ENCODE results near the gene PALB2.
"Not testable (repeated sequence)": the region's sequence is repeated elsewhere in the genome, so short reads cannot be mapped to it uniquely, and the experiment has no call there.

Gene PALB2

DNA sequence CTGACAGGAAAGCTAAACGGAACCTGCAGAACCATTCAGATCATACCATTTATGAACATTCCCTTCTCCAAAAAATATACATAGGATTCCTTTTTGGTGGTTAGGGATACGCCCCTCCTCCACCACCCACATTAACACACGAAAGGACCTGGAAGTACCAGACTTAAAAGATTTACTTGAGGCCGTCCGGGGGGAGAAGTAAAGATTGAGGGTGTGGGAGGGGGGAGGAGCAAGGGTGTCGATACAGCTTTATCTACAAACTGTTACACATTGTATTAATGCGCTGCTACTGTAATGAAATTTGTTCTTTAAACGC lies 537 bp downstream of the PALB2 start:
- H3K79me2 ChIP-seq (ENCODE audit: control insufficient read depth, insufficient read depth, low read length, unreplicated experiment), result peaks cover 56% of the 10 kb centered on the region
- H3K27ac ChIP-seq (ENCODE audit: low read depth, low read length), result peak overlapping the region; percentile 59; the same call in 1 of the 2 replicates
- H2AFZ ChIP-seq (ENCODE audit: low read length, unreplicated experiment), result peak overlapping the region; percentile 87
- peak overlapping the region; percentile 97 for H3K4me3 ChIP-seq (ENCODE audit: low read depth, low read length)
- no peaks in the 10 kb centered on the region for H3K27me3 ChIP-seq (ENCODE audit: insufficient read depth, low read length)
- peaks cover 11% of the 10 kb centered on the region for H3K36me3 ChIP-seq (ENCODE audit: insufficient read depth, low read length)
- peaks cover 6% of the 10 kb centered on the region for H3K4me1 ChIP-seq (ENCODE audit: control insufficient read depth, insufficient read depth, low read length, unreplicated experiment)

DNA sequence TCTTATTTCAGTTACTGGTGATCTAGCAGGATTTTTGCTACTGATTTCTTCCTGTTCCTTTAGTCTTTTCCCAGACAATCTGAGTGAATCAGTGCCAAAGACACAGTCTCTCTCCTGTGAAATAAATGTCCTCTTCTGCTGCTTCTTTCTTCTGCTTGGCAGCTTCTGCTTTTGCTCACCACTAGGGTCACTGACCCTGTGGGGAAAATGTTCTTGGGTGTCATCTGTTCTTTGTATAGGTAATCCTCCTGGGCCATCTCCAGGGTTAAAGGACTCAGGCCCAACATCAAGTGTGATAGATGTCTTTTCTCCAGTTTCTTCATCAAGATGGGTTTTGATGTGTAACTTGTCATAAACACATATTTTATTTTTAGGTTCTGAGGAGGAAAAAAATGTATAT lies 5.2 kb downstream of the PALB2 start:
- Histone ChIP-seq H3K36me3 (ENCODE audit: insufficient read depth, low read length) (peaks cover 21% of the 10 kb centered on the region), H3K4me3 (ENCODE audit: low read depth, low read length) (no peak overlapping the region), H3K79me2 (ENCODE audit: control insufficient read depth, insufficient read depth, low read length, unreplicated experiment) (peaks cover 46% of the 10 kb centered on the region), H3K27ac (ENCODE audit: low read depth, low read length) (no peak overlapping the region), H3K27me3 (ENCODE audit: insufficient read depth, low read length) (no peaks in the 10 kb centered on the region), H2AFZ (ENCODE audit: low read length, unreplicated experiment) (no peak overlapping the region), H3K4me1 (ENCODE audit: control insufficient read depth, insufficient read depth, low read length, unreplicated experiment) (no peaks in the 10 kb centered on the region)

DNA sequence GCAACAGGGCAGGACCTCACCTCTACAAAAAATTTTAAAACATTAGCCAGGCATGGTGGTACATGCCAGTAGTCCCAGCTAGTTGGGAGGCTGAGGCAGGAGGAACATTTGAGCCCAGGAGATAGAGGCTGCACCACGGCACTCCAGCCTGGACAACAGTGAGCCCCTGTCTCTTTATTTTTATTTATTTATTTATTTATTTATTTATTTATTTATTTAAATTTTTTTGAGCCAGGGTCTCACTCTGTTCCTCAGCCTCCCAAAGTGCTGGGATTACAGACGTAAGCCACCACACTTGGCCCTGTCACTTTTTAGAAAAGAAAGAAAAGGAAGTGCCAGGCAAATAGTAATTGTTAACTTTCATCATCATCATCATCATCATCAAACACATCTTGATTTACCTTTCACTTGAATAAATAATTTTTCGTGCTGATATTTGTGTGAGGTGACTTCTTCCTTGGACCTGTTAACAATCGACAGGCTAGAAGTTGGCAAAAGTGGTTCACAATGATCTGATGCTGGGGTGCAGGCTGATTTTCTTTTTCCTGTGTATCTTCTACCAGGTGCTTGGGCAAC lies 6.6 kb downstream of the PALB2 start:
- Histone ChIP-seq H2AFZ (ENCODE audit: low read length, unreplicated experiment) (no peak overlapping the region), H3K36me3 (ENCODE audit: insufficient read depth, low read length) (peaks cover 32% of the 10 kb centered on the region), H3K27me3 (ENCODE audit: insufficient read depth, low read length) (no peaks in the 10 kb centered on the region), H3K79me2 (ENCODE audit: control insufficient read depth, insufficient read depth, low read length, unreplicated experiment) (peaks cover 33% of the 10 kb centered on the region), H3K27ac (ENCODE audit: low read depth, low read length) (no peak overlapping the region), H3K4me1 (ENCODE audit: control insufficient read depth, insufficient read depth, low read length, unreplicated experiment) (no peaks in the 10 kb centered on the region), H3K4me3 (ENCODE audit: low read depth, low read length) (no peak overlapping the region)

DNA sequence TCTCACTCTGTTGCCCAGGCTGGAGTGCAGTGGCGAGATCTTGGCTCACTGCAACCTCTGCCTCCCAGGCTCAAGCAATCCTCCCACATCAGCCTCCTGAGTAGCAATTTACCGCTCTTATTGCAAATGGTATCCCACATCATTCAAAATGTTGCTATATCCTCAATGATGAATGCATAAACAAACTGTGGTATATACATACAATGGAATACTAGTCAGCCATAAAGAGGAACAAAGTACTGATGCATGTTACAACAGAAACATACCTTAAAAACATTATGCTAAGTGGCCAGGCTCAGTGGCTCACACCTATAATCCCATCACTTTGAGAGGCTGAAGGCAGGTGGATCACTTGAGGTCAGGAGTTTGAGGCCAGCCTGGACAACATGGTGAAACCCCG lies 9.2 kb downstream of the PALB2 start:
- not testable (repeated sequence) for H3K27ac ChIP-seq (ENCODE audit: low read depth, low read length); H2AFZ ChIP-seq (ENCODE audit: low read length, unreplicated experiment); H3K27me3 ChIP-seq (ENCODE audit: insufficient read depth, low read length); H3K4me1 ChIP-seq (ENCODE audit: control insufficient read depth, insufficient read depth, low read length, unreplicated experiment); H3K4me3 ChIP-seq (ENCODE audit: low read depth, low read length)
- peaks cover 24% of the 10 kb centered on the region for H3K79me2 ChIP-seq (ENCODE audit: control insufficient read depth, insufficient read depth, low read length, unreplicated experiment)
- H3K36me3 ChIP-seq (ENCODE audit: insufficient read depth, low read length), result peaks cover 43% of the 10 kb centered on the region

DNA sequence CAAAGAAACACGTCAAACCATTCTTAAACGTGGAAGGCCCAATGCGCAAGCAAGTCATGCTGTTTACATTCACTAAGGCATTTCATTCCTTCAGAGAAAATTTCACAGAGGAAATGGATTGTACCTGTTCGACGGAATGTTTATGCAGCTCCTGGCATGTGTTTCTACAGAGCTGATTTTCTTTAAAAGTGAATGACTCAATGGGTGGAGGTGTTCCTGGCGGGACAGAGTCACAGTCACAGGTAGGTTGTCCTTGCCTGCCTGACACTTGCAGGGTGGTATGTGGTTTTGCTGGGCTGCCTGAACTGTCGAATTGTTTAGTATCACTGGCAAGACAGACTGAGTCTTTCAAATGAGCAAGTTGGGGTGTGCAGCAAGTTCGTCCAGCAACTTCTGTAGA lies 11.6 kb downstream of the PALB2 start:
- H3K36me3 ChIP-seq (ENCODE audit: insufficient read depth, low read length), result peaks cover 36% of the 10 kb centered on the region
- no peaks in the 10 kb centered on the region for H3K4me1 ChIP-seq (ENCODE audit: control insufficient read depth, insufficient read depth, low read length, unreplicated experiment)
- H3K27ac ChIP-seq (ENCODE audit: low read depth, low read length), result no peak overlapping the region
- H2AFZ ChIP-seq (ENCODE audit: low read length, unreplicated experiment), result no peak overlapping the region
- no peaks in the 10 kb centered on the region for H3K27me3 ChIP-seq (ENCODE audit: insufficient read depth, low read length)
- peaks cover 21% of the 10 kb centered on the region for H3K79me2 ChIP-seq (ENCODE audit: control insufficient read depth, insufficient read depth, low read length, unreplicated experiment)
- H3K4me3 ChIP-seq (ENCODE audit: low read depth, low read length), result no peak overlapping the region

DNA sequence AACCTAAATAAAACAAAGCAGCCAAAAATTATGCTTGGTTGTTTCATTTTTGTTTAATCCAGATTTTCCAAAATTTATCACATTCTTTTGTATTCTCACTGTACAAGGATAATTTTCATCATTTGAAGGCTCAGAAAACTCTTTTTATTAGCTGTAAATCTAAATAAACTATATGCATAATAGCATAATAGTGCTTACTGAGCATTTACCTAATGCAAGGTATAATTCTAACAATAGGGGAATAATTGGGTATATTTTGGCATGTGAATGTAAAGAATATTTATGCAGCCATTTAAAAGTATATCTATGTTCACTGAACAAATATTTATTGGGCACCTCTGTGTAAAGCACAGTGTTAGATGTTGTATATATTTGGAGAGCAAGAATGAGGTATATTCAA lies 17.0 kb downstream of the PALB2 start:
- H3K79me2 ChIP-seq (ENCODE audit: control insufficient read depth, insufficient read depth, low read length, unreplicated experiment), result peaks cover under 1% of the 10 kb centered on the region
- no peak overlapping the region for H3K27ac ChIP-seq (ENCODE audit: low read depth, low read length)
- no peaks in the 10 kb centered on the region for H3K27me3 ChIP-seq (ENCODE audit: insufficient read depth, low read length)
- no peak overlapping the region for H2AFZ ChIP-seq (ENCODE audit: low read length, unreplicated experiment)
- H3K4me1 ChIP-seq (ENCODE audit: control insufficient read depth, insufficient read depth, low read length, unreplicated experiment), result no peaks in the 10 kb centered on the region
- H3K4me3 ChIP-seq (ENCODE audit: low read depth, low read length), result no peak overlapping the region
- H3K36me3 ChIP-seq (ENCODE audit: insufficient read depth, low read length), result peaks cover 49% of the 10 kb centered on the region

DNA sequence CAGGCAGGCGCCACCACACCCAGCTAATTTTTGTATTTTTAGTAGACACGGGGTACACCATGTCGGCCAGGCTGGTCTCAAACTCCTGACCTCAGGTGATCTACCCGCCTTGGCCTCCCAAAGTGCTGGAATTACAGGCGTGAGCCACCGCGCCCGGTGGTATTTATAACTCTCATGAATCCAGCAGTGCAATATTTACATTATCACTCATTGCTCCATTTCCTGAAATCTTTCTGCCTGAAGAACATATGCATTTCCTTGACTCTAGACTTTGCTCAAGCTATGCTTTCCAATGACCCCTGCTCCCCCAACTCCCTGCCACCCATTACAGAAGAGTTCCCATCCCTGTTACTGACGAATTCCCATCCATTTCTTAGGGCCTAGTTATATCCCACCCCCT lies 25.3 kb downstream of the PALB2 start:
- Histone ChIP-seq H3K27me3 (ENCODE audit: insufficient read depth, low read length) (no peaks in the 10 kb centered on the region), H3K79me2 (ENCODE audit: control insufficient read depth, insufficient read depth, low read length, unreplicated experiment) (no peaks in the 10 kb centered on the region), H3K36me3 (ENCODE audit: insufficient read depth, low read length) (peaks cover 33% of the 10 kb centered on the region)

DNA sequence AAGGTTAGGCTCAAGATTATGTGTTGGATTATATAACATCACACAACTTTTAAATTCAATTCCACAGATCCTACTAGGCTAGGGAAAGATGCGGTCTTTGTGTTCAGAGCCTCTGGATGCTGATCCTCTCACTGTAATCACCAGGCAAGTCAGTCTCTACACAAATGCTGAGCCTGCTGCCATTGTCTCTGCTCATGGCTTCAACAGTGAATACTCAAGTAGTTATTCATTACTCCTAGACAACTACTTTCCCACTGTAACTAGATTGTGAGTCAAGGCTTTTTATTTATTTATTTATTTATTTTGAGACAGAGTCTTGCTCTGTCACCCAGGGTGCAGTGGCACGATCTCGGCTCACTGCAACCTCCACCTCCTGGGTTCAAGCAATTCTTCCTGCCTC lies 29.2 kb downstream of the PALB2 start:
- no peaks in the 10 kb centered on the region for H3K79me2 ChIP-seq (ENCODE audit: control insufficient read depth, insufficient read depth, low read length, unreplicated experiment)
- H3K4me3 ChIP-seq (ENCODE audit: low read depth, low read length), result no peak overlapping the region
- H3K27ac ChIP-seq (ENCODE audit: low read depth, low read length), result no peak overlapping the region
- H3K36me3 ChIP-seq (ENCODE audit: insufficient read depth, low read length), result peaks cover 16% of the 10 kb centered on the region; the same call in 1 of the 2 replicates
- peaks cover 15% of the 10 kb centered on the region for H3K4me1 ChIP-seq (ENCODE audit: control insufficient read depth, insufficient read depth, low read length, unreplicated experiment)
- H3K27me3 ChIP-seq (ENCODE audit: insufficient read depth, low read length), result no peaks in the 10 kb centered on the region
- H2AFZ ChIP-seq (ENCODE audit: low read length, unreplicated experiment), result no peak overlapping the region

More for the DNA sequence above, 25.3 kb downstream of the PALB2 start:
- no peak overlapping the region for H2AFZ ChIP-seq (ENCODE audit: low read length, unreplicated experiment)
- H3K4me3 ChIP-seq (ENCODE audit: low read depth, low read length), result no peak overlapping the region
- no peaks in the 10 kb centered on the region for H3K4me1 ChIP-seq (ENCODE audit: control insufficient read depth, insufficient read depth, low read length, unreplicated experiment)
- H3K27ac ChIP-seq (ENCODE audit: low read depth, low read length), result no peak overlapping the region

DNA sequence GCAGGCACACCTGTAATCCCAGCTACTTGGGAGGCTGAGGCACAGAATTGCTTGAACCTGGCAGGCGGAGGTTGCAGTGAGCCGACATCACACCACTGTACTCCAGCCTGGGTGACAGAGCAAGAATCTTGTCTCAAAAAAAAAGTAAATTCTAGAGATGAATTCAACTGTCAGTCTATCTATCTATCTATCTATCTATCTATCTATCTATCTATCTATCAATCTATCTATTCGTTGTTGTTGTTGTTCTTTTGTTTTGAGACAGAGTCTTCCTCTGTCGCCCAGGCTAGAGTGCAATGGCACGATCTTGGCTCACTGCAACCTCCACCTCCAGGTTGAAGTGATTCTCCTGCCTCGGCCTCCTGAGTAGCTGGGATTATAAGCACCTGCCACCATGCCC lies 30.2 kb downstream of the PALB2 start:
- not testable (repeated sequence) for H3K27ac ChIP-seq (ENCODE audit: low read depth, low read length); H3K79me2 ChIP-seq (ENCODE audit: control insufficient read depth, insufficient read depth, low read length, unreplicated experiment); H3K4me3 ChIP-seq (ENCODE audit: low read depth, low read length); H2AFZ ChIP-seq (ENCODE audit: low read length, unreplicated experiment); H3K27me3 ChIP-seq (ENCODE audit: insufficient read depth, low read length)
- Histone ChIP-seq H3K36me3 (ENCODE audit: insufficient read depth, low read length) (peaks cover 13% of the 10 kb centered on the region; the same call in 1 of the 2 replicates), H3K4me1 (ENCODE audit: control insufficient read depth, insufficient read depth, low read length, unreplicated experiment) (peaks cover 15% of the 10 kb centered on the region)

DNA sequence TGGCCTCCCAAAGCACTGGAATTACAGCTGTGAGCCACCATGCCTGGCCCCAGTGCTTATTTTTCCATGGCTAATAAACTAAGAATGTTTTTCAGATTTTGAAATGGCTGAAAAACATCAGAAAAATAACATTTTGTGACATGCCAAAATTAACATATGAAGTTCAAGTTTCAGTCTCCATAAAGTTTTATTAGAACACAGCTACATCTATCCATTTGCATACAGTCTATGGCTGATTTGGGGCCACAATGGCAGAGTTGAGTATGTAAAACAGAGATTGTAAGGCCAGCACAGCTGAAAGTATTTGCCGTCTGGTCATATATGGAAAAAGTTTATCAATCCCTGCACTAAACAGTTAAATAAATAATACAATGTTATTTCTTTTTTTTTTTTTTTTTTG lies 31.2 kb downstream of the PALB2 start:
- H3K4me3 ChIP-seq (ENCODE audit: low read depth, low read length), result no peak overlapping the region
- peaks cover 12% of the 10 kb centered on the region; the same call in 1 of the 2 replicates for H3K36me3 ChIP-seq (ENCODE audit: insufficient read depth, low read length)
- H3K27me3 ChIP-seq (ENCODE audit: insufficient read depth, low read length), result no peaks in the 10 kb centered on the region
- H3K4me1 ChIP-seq (ENCODE audit: control insufficient read depth, insufficient read depth, low read length, unreplicated experiment), result peaks cover 15% of the 10 kb centered on the region
- H2AFZ ChIP-seq (ENCODE audit: low read length, unreplicated experiment), result no peak overlapping the region
- H3K27ac ChIP-seq (ENCODE audit: low read depth, low read length), result no peak overlapping the region
- no peaks in the 10 kb centered on the region for H3K79me2 ChIP-seq (ENCODE audit: control insufficient read depth, insufficient read depth, low read length, unreplicated experiment)

DNA sequence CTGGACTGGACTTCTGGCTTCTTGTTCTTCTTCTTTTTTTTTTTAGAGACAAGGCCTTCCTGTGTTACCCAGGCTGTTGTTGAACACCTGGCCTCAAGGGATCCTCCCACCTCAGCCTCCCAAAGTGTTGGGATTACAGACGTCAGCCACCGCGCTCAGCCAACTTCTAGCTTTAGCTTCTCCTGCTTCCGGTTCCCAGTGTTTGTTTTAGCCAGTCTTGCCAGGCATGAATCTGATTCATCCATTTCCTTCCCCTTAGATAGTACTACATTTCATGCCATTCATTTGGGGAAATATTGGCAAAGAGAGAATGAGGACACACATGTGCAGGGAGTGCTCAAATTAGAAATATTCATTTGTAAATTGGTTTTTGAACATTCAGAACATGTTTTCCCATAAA lies 32.9 kb downstream of the PALB2 start:
- H3K27me3 ChIP-seq (ENCODE audit: insufficient read depth, low read length), result no peaks in the 10 kb centered on the region
- 0 out of 2 replicates have a peak, but pooled peaks cover 6% of the 10 kb centered on the region for H3K36me3 ChIP-seq (ENCODE audit: insufficient read depth, low read length)
- H3K4me1 ChIP-seq (ENCODE audit: control insufficient read depth, insufficient read depth, low read length, unreplicated experiment), result peaks cover 15% of the 10 kb centered on the region
- no peaks in the 10 kb centered on the region for H3K79me2 ChIP-seq (ENCODE audit: control insufficient read depth, insufficient read depth, low read length, unreplicated experiment)
- peak overlapping the region; percentile 71 for H3K27ac ChIP-seq (ENCODE audit: low read depth, low read length)
- H2AFZ ChIP-seq (ENCODE audit: low read length, unreplicated experiment), result no peak overlapping the region
- no peak overlapping the region for H3K4me3 ChIP-seq (ENCODE audit: low read depth, low read length)
